ENCODE data around the gene CTNNA3.

The CTNNA3 gene

GRCh38 chr10:66717231-66717981 is 978.6 kb downstream of the CTNNA3 start:
- in situ Hi-C loops (cut with HindIII; ENCODE audit: low sequenced_read_pairs), result no loop called here

DNA sequence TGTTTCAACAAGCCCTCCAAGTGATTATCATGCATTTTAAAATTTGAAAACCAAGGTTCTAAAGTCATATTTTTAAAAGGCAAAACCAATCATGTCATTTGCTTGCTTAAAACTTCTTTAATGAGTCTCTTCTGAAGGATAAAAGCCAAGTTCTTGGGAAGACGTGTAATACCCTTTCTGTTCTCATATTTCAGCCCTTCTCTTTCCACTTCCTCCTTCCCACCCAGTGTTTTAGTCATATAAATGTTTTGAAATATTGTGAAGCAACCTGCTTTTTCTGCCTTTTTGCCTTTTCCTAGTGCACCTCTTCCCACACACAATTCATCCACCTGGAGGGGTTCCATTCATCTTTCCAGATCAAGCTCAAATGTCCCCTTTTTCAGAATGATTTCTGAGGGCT is 981.3 kb downstream of the CTNNA3 start:
- in situ Hi-C loops (cut with HindIII; ENCODE audit: low sequenced_read_pairs), result no loop called here

DNA sequence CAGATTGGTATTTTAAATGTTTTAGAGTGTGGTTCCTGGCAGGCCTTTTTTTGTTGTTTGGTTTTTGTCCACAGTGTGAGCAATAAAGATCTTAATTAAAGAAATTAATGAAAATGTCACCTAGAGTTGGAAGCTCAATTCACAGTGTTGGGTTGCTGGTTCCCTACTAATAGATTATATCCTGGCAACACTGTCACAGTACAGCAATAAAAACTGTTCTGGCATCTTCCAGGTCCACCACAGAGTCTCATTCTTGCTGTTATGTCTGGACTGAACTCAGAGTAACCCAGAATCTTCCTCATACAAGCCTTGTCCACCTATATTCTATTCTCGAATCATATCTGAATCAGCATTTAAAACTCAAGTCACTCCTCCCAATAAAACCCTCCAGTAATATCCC is 982.6 kb downstream of the CTNNA3 start:
- in situ Hi-C loops (cut with HindIII; ENCODE audit: low sequenced_read_pairs), result no loop called here

DNA sequence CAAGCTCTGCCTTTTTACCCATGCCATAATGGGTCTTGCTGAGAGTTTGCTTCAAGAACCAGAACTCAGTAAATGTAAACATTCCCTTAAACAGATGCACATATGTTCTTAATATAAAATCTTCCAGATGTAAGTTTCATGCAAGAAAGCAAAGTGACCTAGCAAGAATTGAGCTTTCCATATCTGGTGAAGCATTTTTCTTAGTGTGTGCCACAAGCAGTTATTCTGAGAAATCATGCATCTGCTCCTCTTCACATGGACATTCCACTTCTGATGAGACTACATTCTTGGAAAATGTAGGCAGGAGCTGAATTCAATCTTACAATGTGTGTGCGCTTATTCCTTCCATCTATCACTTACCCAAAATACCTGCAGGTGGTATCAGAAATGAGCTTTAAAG is 997.9 kb downstream of the CTNNA3 start:
- in situ Hi-C loops (cut with HindIII; ENCODE audit: low sequenced_read_pairs), result no loop called here

- in situ Hi-C loops (cut with HindIII; ENCODE audit: low sequenced_read_pairs), result no loop called here
Observed at GRCh38 chr10:66695046-66695445, 1000.9 kb downstream of the CTNNA3 start.

DNA sequence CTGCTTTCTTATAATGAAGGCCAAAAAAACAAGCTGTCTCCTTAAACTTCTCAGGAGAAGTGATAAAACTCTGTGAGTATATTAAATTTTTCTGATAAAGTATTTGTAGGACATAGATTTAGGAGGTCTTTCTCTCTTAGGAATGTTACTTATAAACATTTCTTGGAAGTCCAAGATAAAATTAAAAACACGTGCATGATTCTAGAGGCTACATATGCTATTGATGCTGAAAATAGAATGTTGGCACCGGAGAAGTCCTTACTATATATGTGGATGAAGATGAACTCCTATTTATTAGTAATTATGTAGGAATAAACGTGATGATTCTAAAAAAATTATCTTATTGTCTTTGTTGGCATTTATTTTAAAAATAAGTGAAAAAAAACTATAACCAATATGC is 1011.4 kb downstream of the CTNNA3 start:
- in situ Hi-C loops (cut with HindIII; ENCODE audit: low sequenced_read_pairs), result no loop called here

- in situ Hi-C loops (cut with HindIII; ENCODE audit: low sequenced_read_pairs), result no loop called here
Observed at GRCh38 chr10:66680886-66681285, 1015.1 kb downstream of the CTNNA3 start.

DNA sequence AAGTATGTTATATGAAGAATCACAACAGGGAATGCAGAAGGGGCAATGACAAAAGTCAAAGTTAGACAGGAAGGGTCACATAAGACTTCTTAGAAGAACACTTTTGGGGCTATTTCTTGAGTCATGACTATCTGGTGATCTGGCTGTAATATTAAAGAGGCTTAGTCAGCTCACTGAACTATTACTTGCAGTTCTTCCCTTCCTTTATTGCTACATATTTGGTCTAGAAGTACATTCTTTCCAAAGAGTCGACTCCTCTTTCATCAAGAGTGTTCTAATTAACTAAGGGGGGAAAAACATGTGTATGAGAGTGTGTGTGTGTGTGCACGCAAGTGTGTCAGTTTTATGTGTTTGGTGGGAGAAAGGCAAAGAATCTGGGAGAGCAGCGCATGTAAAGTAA is 1017.5 kb downstream of the CTNNA3 start:
- in situ Hi-C loops (cut with HindIII; ENCODE audit: low sequenced_read_pairs), result no loop called here

- in situ Hi-C loops (cut with HindIII; ENCODE audit: low sequenced_read_pairs), result no loop called here
Observed at GRCh38 chr10:66673071-66673470, 1022.9 kb downstream of the CTNNA3 start.

- in situ Hi-C loops (cut with HindIII; ENCODE audit: low sequenced_read_pairs), result no loop called here
Observed at GRCh38 chr10:66671562-66671961, 1024.4 kb downstream of the CTNNA3 start.

- in situ Hi-C loops (cut with HindIII; ENCODE audit: low sequenced_read_pairs), result no loop called here
Observed at GRCh38 chr10:66671064-66671463, 1024.9 kb downstream of the CTNNA3 start.

DNA sequence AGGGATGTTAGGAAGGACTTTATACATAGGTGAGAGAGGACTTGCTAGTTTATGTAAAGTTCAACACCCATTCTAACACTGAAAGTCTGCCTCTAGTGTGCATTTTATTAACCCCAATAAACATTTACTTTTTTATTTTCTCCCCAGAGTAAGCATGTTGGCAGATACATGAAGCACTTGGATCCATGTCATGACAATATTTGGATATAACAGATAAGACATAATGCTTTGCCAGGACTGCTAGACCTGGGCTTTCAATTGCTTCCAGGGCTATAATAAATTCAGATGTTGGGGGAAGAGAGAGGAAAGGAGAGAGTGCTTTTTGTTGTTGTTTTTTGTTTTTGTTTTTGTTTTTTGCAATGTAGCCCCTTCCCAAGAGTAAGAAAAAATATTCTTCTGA is 1039.5 kb downstream of the CTNNA3 start:
- in situ Hi-C loops (cut with HindIII; ENCODE audit: low sequenced_read_pairs), result no loop called here

GRCh38 chr10:66654861-66655260 is 1041.1 kb downstream of the CTNNA3 start:
- in situ Hi-C loops (cut with HindIII; ENCODE audit: low sequenced_read_pairs), result no loop called here

DNA sequence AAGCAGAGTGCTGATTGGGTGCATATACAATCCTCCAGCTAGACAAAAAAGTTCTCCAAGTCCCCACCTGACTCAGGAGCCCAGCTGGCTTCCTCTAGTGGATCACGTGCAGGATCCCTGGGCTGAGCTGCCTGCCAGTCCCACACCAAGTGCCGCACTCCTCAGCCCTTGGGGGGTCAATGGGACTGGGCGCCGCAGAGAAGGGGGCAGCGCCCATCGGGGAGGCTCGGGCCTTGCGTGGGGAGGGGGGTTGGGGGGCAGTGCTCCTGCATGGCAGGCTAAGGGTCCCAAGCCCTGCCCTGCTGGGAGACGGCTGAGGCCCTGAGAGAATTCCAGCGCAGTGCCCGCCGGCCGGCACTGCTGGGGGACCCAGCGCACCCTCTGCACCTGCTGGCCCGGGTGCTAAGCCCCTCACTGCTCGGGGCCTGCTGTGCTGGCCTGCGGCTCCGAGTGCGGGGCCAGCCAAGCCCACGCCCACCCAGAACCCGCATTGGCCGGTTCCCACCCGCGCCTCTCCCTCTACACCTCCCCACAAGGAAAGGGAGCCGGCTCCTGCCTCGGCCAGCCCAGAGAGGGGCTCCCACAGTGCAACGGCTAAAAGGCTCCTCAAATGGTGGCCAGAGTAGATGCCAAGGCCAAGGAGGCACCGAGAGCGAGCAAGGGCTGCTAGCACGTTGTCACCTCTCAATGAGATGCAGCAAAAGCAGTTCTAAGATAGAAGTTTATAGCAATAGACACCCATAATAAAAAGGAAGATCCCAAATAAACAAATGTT is 1044.5 kb downstream of the CTNNA3 start:
- in situ Hi-C loops (cut with HindIII; ENCODE audit: low sequenced_read_pairs), result no loop called here

- in situ Hi-C loops (cut with HindIII; ENCODE audit: low sequenced_read_pairs), result no loop called here
Observed at GRCh38 chr10:66649626-66650025, 1046.4 kb downstream of the CTNNA3 start.

GRCh38 chr10:66642217-66642616 is 1053.8 kb downstream of the CTNNA3 start:
- in situ Hi-C loops (cut with HindIII; ENCODE audit: low sequenced_read_pairs), result no loop called here

DNA sequence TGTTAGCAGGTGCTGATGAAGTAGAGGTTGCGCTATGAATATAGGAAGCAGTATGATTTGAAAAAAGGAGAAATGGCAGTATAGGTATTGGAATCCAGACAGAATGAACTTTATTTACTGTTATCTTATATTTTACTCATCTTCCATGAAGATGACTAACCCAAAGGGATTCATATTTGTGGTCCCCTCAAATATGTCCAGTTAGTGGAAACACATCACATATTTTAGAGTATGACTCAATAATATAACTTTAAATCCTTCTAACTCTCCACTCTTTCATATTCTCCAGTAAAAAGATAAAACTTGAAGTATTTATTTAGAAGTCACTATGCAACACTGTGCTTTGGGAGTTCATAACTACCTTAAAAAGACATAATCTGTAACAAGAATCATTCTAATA is 1056.6 kb downstream of the CTNNA3 start:
- in situ Hi-C loops (cut with HindIII; ENCODE audit: low sequenced_read_pairs), result no loop called here

- in situ Hi-C loops (cut with HindIII; ENCODE audit: low sequenced_read_pairs), result no loop called here
Observed at GRCh38 chr10:66637273-66638036, 1058.5 kb downstream of the CTNNA3 start.

GRCh38 chr10:66629996-66630395 is 1066.0 kb downstream of the CTNNA3 start:
- in situ Hi-C loops (cut with HindIII; ENCODE audit: low sequenced_read_pairs), result no loop called here

- in situ Hi-C loops (cut with HindIII; ENCODE audit: low sequenced_read_pairs), result no loop called here
Observed at GRCh38 chr10:66627156-66627555, 1068.8 kb downstream of the CTNNA3 start.

DNA sequence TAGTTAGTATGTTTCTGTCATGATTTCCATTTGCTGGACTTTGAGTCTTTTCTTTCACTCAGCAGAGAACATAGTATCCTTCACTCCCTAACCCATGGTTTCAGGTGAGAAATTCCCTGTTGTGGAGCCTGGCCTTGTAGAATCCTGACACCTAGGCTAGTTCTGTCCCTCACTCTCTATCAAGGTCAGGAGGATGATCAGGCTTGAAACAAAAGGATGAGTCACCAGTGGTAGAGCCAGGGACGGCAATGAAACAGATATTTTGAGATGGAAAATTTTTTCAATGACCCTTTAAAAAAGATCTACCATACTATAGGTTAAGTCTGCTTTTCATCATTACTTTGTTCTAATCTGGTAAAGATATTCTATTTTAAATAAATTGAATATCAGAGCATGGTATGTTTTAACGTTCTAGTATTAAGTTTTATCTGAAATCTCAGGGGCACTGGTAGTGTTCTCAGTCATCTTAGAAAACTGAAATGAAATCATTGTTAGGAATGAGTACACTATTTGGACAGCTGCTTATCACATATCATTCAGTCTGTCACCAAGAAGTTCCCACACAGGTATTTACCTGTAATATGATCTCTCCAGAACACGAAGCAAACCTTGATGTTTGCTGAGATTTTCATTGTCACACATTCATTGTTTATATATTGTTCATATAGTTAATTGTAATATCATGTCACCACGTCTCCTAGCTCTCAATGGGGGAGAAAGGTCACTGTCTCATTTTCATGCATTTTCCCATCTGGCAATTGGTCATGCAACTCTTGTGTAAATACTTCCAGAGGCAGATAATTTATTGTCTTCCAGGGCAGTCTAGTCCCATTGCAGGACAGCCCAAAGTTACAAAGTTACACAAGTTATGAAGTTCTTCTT is 1070.0 kb downstream of the CTNNA3 start:
- in situ Hi-C loops (cut with HindIII; ENCODE audit: low sequenced_read_pairs), result no loop called here
